Vagina (tissue), 2 donors: ENCODE results near the gene LHFPL2.

ENCODE experiments used
- POLR2A ChIP-seq, 2 donors: fragments of 450-650 bp; IDR thresholded peaks; one replicate each; pipeline ENCODE4 v1.6.1; 2017; ENCODE audit warnings: antibody characterized with exemption in 2 of 2, mild to moderate bottlenecking in 2 of 2, moderate library complexity in 2 of 2
- POLR2AphosphoS5 ChIP-seq, 2 donors: sonication (generic); formaldehyde crosslinking; IDR thresholded peaks; one replicate each; pipeline ENCODE4 v1.9.0; 2017; ENCODE audit warnings: antibody characterized with exemption in 2 of 2, mild to moderate bottlenecking in 2 of 2, low read depth in 1 of 2; ENCODE audit not compliant: insufficient read depth in 1 of 2
- TF ChIP-seq, protein P1 (sequence below), 3 experiments: fragments of 450-650 bp in 2 of 3; fragments of 200-600 bp in 1 of 3; sonication (generic) in 1 of 3; IDR thresholded peaks; one replicate each; pipeline ENCODE4 v1.5.1; 2017 to 2019; ENCODE audit warnings: antibody characterized with exemption in 3 of 3, mild to moderate bottlenecking in 2 of 3, moderate library complexity in 2 of 3

DNA sequence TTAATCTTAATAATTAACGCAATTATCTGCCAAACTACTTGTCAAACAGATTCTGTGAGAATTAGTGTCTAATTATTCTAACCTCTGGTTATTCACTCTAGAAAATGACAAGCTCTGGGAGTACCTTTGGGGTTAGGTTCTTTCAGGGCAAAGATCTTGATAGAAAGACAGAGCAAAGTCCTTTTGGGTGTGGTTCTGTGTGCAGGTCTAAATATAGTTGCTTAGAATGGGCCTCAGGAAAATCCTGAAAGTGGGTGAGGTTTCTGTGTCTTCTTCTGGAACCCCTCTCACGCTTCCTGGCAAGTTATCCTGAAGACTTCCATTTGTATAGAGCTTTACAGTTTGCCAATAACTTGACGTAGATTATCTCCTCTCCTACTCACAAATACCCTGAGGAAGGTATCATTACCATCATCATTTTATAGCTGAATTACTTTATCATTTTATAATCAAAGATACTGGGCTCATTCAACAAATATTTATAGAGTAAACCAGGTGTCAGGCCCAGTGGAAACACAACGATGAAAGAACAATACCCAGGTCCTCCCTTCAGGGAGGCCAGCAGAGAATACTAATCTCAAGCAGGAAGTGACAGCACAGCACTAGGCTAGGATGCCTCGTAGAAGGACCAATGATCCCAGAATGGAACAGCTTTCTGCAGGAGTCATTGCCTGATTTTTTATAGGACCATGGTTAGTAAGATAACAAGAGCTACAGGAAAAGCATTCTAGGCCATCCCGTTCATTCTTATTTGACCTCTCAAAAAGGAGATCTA, 27.6 kb upstream of the LHFPL2 start:
- TF ChIP-seq, protein P1, sequence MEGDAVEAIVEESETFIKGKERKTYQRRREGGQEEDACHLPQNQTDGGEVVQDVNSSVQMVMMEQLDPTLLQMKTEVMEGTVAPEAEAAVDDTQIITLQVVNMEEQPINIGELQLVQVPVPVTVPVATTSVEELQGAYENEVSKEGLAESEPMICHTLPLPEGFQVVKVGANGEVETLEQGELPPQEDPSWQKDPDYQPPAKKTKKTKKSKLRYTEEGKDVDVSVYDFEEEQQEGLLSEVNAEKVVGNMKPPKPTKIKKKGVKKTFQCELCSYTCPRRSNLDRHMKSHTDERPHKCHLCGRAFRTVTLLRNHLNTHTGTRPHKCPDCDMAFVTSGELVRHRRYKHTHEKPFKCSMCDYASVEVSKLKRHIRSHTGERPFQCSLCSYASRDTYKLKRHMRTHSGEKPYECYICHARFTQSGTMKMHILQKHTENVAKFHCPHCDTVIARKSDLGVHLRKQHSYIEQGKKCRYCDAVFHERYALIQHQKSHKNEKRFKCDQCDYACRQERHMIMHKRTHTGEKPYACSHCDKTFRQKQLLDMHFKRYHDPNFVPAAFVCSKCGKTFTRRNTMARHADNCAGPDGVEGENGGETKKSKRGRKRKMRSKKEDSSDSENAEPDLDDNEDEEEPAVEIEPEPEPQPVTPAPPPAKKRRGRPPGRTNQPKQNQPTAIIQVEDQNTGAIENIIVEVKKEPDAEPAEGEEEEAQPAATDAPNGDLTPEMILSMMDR (IDR thresholded peaks at IDR 0.05) = no peak
- TF ChIP-seq POLR2AphosphoS5 (IDR thresholded peaks at IDR 0.05; ENCODE audit: insufficient read depth in 1 of 2, low read depth in 1 of 2) (no peak), POLR2A (IDR thresholded peaks at IDR 0.05) (no peak)
